Measurements from ENCODE around the gene UBE2I.

The UBE2I gene

GRCh38 chr16:1357906-1358566 is 48.6 kb downstream of the UBE2I start:
- Mint-ChIP-seq H3K36me3 (no peaks in the 10 kb centered on the region), H3K4me1 (peaks cover 14% of the 10 kb centered on the region)

GRCh38 chr16:1361685-1362360 is 52.4 kb downstream of the UBE2I start:
- Mint-ChIP-seq H3K4me3 (no peak overlapping the region), H3K36me3 (peaks cover 2% of the 10 kb centered on the region)

More at GRCh38 chr16:1357906-1358566, 48.6 kb downstream of the UBE2I start:
- H3K9me3 Mint-ChIP-seq: no peaks in the 10 kb centered on the region
- H3K27me3 Mint-ChIP-seq: no peaks in the 10 kb centered on the region
- H3K4me3 Mint-ChIP-seq: no peak overlapping the region
- H3K27ac Mint-ChIP-seq: no peak overlapping the region

GRCh38 chr16:1362807-1363206 is 53.4 kb downstream of the UBE2I start:
- Mint-ChIP-seq H3K4me1 (no peaks in the 10 kb centered on the region), H3K4me3 (no peak overlapping the region), H3K9me3 (no peaks in the 10 kb centered on the region), H3K27me3 (no peaks in the 10 kb centered on the region), H3K27ac (no peak overlapping the region), H3K36me3 (peaks cover 2% of the 10 kb centered on the region)

More at GRCh38 chr16:1361685-1362360, 52.4 kb downstream of the UBE2I start:
- no peaks in the 10 kb centered on the region for H3K4me1 Mint-ChIP-seq
- H3K27me3 Mint-ChIP-seq: no peaks in the 10 kb centered on the region
- H3K27ac Mint-ChIP-seq: no peak overlapping the region
- H3K9me3 Mint-ChIP-seq: no peaks in the 10 kb centered on the region

- peaks cover 2% of the 10 kb centered on the region for H3K36me3 Mint-ChIP-seq
- H3K9me3 Mint-ChIP-seq: no peaks in the 10 kb centered on the region
- H3K4me1 Mint-ChIP-seq: no peaks in the 10 kb centered on the region
- H3K27me3 Mint-ChIP-seq: no peaks in the 10 kb centered on the region
- H3K4me3 Mint-ChIP-seq: no peak overlapping the region
- no peak overlapping the region for H3K27ac Mint-ChIP-seq
Measured at GRCh38 chr16:1363501-1364041, 54.1 kb downstream of the UBE2I start.

- H3K4me1 Mint-ChIP-seq: no peaks in the 10 kb centered on the region
- H3K27me3 Mint-ChIP-seq: no peaks in the 10 kb centered on the region
- H3K36me3 Mint-ChIP-seq: peaks cover 2% of the 10 kb centered on the region
Measured at GRCh38 chr16:1364510-1364909, 55.1 kb downstream of the UBE2I start.

GRCh38 chr16:1366060-1366711 is 56.8 kb downstream of the UBE2I start:
- no peaks in the 10 kb centered on the region for H3K4me1 Mint-ChIP-seq
- H3K9me3 Mint-ChIP-seq: no peaks in the 10 kb centered on the region
- no peak overlapping the region for H3K27ac Mint-ChIP-seq
- no peaks in the 10 kb centered on the region for H3K27me3 Mint-ChIP-seq
- H3K36me3 Mint-ChIP-seq: peaks cover 2% of the 10 kb centered on the region
- H3K4me3 Mint-ChIP-seq: no peak overlapping the region

More at GRCh38 chr16:1364510-1364909, 55.1 kb downstream of the UBE2I start:
- no peak overlapping the region for H3K27ac Mint-ChIP-seq
- H3K9me3 Mint-ChIP-seq: no peaks in the 10 kb centered on the region
- no peak overlapping the region for H3K4me3 Mint-ChIP-seq

GRCh38 chr16:1366712-1367299 is 57.4 kb downstream of the UBE2I start:
- H3K4me1 Mint-ChIP-seq: no peaks in the 10 kb centered on the region
- no peak overlapping the region for H3K27ac Mint-ChIP-seq
- H3K9me3 Mint-ChIP-seq: no peaks in the 10 kb centered on the region
- H3K4me3 Mint-ChIP-seq: no peak overlapping the region
- H3K36me3 Mint-ChIP-seq: peaks cover 2% of the 10 kb centered on the region
- no peaks in the 10 kb centered on the region for H3K27me3 Mint-ChIP-seq

GRCh38 chr16:1367486-1368174 is 58.2 kb downstream of the UBE2I start:
- no peak overlapping the region for H3K4me3 Mint-ChIP-seq
- no peak overlapping the region for H3K27ac Mint-ChIP-seq
- H3K9me3 Mint-ChIP-seq: no peaks in the 10 kb centered on the region
- no peaks in the 10 kb centered on the region for H3K27me3 Mint-ChIP-seq
- H3K4me1 Mint-ChIP-seq: no peaks in the 10 kb centered on the region
- H3K36me3 Mint-ChIP-seq: peaks cover 2% of the 10 kb centered on the region

GRCh38 chr16:1371054-1371978 is 61.9 kb downstream of the UBE2I start:
- H3K4me3 Mint-ChIP-seq: no peak overlapping the region
- H3K36me3 Mint-ChIP-seq: peaks cover under 1% of the 10 kb centered on the region
- H3K27ac Mint-ChIP-seq: no peak overlapping the region
- peaks cover under 1% of the 10 kb centered on the region for H3K4me1 Mint-ChIP-seq
- H3K9me3 Mint-ChIP-seq: no peaks in the 10 kb centered on the region
- H3K27me3 Mint-ChIP-seq: no peaks in the 10 kb centered on the region

- no peaks in the 10 kb centered on the region for H3K27me3 Mint-ChIP-seq
- H3K9me3 Mint-ChIP-seq: no peaks in the 10 kb centered on the region
- H3K4me1 Mint-ChIP-seq: peaks cover 3% of the 10 kb centered on the region
- H3K36me3 Mint-ChIP-seq: peaks cover 2% of the 10 kb centered on the region
- no peak overlapping the region for H3K27ac Mint-ChIP-seq
- no peak overlapping the region for H3K4me3 Mint-ChIP-seq
Measured at GRCh38 chr16:1372292-1372950, 63.0 kb downstream of the UBE2I start.

GRCh38 chr16:1374418-1375297 is 65.2 kb downstream of the UBE2I start:
- no peaks in the 10 kb centered on the region for H3K27me3 Mint-ChIP-seq
- H3K36me3 Mint-ChIP-seq: peaks cover 4% of the 10 kb centered on the region
- no peak overlapping the region for H3K27ac Mint-ChIP-seq
- no peak overlapping the region for H3K4me3 Mint-ChIP-seq
- no peaks in the 10 kb centered on the region for H3K9me3 Mint-ChIP-seq
- H3K4me1 Mint-ChIP-seq: peaks cover 13% of the 10 kb centered on the region

GRCh38 chr16:1375298-1375640 is 65.8 kb downstream of the UBE2I start:
- Mint-ChIP-seq H3K4me3 (no peak overlapping the region), H3K36me3 (peaks cover 4% of the 10 kb centered on the region), H3K9me3 (no peaks in the 10 kb centered on the region), H3K27me3 (no peaks in the 10 kb centered on the region), H3K27ac (no peak overlapping the region), H3K4me1 (peaks cover 13% of the 10 kb centered on the region)

GRCh38 chr16:1375741-1376410 is 66.4 kb downstream of the UBE2I start:
- Mint-ChIP-seq H3K27me3 (no peaks in the 10 kb centered on the region), H3K4me1 (peaks cover 13% of the 10 kb centered on the region), H3K27ac (no peak overlapping the region)

More at GRCh38 chr16:1375741-1376410, 66.4 kb downstream of the UBE2I start:
- Mint-ChIP-seq H3K9me3 (no peaks in the 10 kb centered on the region), H3K36me3 (peaks cover 5% of the 10 kb centered on the region), H3K4me3 (no peak overlapping the region)

Measured in activated naive CD4-positive, alpha-beta T cell treated with anti-CD3 and anti-CD28 coated beads, Interleukin-2, amount 50 U/mL, for 24 hours (primary cell).